NCI-H1694 (cell line): ENCODE results near the gene NANOGP8.
"Not testable (repeated sequence)": the region's sequence is repeated elsewhere in the genome, so short reads cannot be mapped to it uniquely, and the experiment has no call there.

Experiments used
- DNase-seq: peaks from one replicate; lab custom pipeline; 2025; lab: John Stamatoyannopoulos, UW

The NANOGP8 gene, protein sequence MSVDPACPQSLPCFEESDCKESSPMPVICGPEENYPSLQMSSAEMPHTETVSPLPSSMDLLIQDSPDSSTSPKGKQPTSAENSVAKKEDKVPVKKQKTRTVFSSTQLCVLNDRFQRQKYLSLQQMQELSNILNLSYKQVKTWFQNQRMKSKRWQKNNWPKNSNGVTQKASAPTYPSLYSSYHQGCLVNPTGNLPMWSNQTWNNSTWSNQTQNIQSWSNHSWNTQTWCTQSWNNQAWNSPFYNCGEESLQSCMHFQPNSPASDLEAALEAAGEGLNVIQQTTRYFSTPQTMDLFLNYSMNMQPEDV

DNA sequence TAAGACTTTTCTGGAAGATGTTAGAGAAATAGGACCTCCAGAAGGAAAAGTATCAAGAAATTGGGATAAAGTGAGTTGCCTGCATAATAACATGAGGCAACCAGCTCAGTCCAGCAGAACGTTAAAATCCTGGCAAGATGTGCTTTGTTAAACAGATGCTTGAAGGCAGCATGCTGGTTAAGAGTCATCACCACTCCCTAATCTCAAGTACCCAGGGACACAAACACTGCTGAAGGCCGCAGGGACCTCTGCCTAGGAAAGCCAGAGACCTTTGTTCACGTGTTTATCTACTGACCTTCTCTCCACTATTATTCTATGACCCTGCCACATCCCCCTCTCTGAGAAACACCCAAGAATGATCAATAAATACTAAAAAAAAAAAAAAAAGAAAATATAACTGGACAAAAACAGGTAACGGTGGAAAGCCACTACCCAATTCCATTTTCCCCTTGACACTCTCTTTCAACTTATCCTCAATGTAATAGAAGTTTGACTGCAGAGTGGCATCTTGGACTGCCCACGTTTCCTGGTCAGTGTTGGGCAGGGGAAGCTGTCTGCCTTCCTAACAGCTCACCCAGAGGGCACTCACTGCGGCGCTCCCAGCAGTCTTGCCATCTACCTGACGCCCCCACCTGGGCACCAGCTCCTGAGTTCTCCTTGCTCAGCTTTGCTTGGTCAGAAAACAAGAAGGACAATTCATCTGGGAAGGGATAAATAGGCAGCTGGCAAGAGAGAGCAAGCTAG is at the start of gene NANOGP8:
TSS of gene NANOGP8 (minus strand) at position 120 of the 744 bp plus-strand sequence. CDS start 185 bp downstream, outside the sequence.
- not testable (repeated sequence) for DNase-seq

DNA sequence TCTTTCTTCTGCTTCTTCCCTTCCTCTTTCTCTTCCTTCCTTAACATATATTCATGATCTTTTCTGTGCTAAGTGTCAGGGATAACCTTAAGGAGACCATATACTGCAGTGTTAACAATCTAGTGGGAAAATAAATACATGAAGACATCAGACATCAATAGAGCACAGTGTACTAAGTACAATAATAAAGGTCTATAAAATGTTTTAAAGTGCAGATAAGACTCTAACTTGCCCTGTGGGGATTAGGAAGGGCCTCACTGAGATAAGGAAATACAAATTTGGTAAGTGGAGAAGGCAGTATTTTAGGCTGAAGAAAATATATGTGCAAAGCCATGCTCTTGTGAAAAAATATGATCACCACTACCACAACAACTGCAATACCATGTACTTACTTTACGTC is 49.2 kb upstream of the NANOGP8 start:
- no peak for DNase-seq

DNA sequence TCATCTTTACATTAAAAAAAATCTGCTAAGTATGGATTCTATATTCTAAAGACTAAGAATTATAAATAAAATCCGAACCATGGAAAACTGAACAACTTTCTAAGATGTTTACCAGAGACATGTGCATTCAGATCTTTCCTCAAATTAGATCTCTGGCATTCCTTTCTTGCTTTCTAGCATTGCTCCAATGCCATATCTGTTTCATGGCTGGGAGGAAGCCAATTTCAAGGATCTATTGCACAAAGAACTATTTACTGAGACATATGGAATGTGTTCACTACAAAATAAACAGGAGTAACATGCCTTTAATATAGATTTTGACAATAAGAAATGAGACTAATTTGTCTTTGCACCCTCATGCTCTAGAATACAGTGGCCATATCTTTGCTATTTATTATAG is 45.1 kb upstream of the NANOGP8 start:
- no peak for DNase-seq

DNA sequence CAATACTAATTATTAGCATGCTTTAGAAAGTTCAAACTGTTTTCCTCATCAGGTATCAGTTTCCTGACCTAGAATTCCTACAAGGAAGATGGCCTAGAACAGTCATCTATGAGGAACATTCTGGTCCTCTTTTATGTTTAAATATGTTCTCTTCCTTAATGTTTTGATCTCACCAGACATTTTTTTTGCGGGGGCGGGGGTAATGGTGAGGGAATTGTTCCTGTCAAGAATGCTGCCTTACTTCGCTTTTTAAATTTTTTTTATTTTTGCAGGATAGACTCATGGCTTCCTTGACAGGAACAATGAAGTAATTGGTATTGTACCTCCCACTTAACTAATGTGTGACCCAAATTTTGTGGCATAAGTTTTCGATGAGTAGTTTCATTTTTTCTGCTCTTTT is 44.3 kb upstream of the NANOGP8 start:
- no peak for DNase-seq

DNA sequence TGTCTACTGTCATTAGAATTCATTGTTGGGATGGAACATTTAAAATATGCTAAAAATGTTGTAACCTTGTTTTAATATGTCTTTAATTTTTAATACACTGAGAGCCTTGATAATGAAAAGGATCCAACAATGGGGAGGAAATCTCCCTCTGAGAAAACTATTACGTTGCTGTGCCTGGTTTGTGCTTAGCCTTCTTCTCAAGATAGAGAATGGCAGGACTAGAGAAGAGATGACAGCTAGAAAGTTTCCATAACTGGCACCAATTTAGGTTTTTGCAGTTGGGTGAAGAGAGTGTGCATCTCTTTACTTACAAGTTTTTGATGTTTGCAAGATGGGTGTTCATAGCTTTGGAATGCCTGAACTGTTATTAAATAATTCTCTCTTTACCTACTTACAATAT is 42.6 kb upstream of the NANOGP8 start:
- DNase-seq, result no peak

DNA sequence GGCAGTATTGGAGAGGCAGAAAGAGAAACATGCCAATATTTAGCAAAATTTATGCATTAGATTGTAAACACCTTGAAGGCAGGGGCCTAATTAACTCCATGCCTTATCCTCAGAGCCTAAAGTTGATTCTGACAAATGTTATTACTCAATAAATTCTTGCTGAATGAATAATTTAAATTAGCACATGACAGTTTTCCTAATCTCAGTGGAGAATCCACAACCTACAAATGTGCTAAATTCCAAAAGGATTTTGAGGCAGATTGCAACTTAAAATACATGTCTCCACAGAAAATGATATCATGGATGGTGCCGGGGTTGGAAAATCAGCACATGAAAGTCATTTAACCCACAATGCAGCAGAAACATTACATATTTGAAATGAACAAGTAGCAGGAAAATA is 41.1 kb upstream of the NANOGP8 start:
- no peak for DNase-seq

DNA sequence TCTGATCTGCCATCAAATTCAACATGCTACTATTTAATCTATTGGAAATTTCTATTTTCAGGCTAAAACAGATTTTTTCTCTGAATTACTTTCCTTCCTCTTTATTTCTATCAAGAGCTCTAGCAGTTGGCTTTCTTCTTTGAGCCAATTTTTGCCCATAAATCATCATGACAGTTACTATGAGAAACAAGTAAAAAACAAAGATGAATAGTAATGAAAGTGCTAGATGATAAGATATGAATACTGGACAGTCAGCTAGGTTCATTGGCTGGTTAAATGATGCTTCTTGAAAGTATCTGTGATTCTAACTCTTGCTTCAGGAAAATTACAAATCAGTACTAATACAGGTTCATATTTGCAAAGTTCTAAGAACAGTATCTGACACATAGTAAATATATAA is 38.6 kb upstream of the NANOGP8 start:
- no peak for DNase-seq

DNA sequence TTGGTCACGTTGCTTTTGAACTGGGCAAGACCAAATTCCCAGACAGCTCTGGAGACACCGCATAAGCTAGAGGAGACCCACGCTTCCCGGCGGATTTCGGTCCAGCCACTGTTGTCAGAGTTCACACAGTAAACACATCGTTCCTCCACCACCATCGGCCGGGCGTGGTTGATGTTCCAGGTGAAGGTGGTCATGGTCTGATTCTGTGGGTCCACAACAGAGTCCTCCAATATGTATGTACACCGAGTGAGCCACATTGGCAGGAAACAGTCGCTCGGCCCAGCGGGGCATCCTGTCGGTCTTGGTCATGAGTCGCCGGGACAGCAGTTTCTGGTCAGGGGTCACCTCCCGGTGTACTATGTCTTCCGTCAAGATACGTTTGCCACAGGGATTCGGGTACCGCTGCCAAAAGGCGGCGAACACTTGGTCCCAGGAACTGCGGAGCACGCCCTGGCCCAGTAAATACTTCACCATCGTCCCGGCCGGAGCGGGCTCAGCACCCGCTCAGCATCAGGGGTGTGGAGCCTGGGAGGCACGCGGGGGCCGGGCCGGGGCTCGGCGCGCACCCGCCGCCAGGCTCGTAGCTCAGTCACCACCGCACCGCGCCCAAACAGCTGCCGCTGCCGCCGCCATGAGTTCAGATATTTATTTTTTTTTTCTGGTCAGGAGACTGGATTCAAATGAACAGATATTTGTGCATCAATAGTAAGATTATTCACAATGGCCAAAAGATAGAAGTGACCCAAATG is 36.7 kb upstream of the NANOGP8 start:
- no peak for DNase-seq

DNA sequence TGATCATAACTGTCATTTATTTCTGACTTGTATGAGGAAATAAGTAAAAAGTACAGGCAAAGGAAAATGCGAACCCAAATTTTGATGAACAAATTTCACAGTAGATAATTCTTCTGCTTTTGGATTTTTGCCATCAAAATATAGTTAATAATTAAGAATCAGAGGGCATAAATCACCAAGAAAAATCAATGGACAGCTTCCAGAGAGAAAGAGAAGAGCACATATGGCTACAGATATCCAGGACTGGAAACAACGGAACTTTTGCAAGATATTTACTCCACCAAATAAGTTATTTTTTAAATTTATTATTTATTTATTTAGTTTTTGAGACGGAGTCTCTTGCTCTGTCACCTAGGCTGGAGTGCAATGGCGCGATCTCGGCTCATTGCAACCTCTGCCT is 35.1 kb upstream of the NANOGP8 start:
- no peak for DNase-seq

DNA sequence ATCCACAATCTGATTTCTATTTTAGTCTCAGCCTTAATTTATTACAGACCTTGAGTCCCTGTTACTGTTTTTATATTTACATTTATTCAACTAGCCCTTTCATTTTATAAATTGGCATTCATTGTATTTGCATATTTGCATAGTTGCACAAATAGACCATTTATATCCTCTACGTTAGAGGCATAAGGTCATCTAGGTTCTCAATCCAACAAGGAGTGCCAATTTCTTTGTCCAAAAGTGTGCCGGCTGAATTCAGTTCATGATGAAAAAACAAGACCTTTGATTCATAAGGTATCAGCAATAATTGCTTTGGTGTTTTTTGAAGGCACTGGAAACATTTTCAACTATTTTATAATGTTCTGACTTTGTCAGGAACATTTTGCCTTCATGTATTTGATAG is 33.9 kb upstream of the NANOGP8 start:
- no peak for DNase-seq

DNA sequence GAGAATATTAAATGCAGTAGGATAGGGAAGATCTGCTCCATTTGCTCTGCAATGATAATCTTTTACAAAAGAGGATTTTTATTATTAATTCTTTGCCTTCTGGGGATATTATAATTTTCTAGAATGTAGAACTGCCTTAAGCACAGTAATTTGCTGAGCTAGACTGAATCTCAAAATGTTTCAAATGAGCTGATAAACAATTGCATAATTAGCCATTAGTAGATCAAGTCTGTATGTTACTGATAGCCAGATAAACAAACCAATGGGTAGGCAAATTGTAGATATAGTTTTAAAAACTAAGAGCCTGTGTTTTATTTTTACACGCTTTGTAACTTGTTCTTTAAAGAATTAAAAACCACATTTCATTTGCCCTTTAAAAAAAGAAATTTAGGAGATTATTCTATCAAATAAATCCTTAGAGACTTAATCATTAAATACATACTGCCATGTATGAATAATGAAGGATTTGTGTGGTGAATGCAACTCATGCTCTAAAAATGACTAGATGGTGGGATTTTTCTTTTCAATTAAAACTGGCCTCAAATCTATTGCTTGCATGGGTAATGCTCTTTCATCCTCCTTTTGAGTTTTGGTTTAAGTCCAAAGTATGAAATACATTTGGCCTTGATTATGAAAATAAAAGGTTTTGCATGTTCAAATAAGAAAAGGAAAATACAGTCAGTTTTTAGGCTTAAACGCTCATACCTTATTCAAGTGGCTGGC is 32.6 kb upstream of the NANOGP8 start:
- DNase-seq, result no peak

DNA sequence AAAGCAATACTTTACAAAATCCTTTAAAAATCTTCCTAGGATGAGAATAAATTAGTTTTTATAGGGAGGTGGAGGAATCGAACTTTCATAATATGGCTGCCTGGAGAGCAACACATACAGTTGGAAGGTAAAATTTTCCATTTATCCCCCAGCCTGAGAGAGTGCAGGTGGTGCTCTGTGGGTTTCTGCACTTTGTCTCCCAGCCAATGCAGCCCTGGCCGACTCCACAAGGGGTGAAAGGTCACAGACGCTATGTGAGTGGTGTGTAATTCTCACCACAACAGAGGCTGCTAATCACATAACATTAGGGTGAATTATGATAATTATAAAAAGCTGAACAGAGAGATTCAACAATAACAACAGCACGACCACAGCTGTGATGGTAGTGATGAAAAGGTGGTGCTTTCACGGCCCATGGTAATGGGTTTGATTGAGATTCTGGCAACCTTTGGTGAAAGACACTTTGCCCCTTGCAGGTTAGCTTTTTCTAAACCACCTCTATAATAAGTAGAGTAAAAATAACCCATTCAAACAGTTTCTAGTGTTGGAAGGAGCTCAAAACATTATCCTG is 30.1 kb upstream of the NANOGP8 start:
- no peak for DNase-seq

DNA sequence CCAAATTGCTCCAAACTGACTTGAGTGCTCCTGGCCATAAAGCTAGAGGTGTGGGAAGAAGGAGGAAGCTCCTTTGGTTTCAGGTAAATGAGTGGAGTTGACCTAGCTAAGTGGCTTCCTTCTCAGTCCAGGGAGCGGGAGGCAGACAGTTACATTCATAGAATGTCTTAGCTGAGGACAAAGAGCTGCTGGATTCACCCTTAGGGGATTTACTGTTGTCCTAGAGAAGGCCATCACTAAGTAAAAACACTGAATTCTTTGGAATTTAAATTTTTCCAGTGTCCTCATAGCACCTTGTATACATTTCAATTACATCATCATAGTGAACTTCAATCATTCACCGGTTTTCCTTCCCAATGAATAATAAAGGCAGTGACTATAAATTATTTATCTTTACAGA is 27.3 kb upstream of the NANOGP8 start:
- DNase-seq, result no peak

DNA sequence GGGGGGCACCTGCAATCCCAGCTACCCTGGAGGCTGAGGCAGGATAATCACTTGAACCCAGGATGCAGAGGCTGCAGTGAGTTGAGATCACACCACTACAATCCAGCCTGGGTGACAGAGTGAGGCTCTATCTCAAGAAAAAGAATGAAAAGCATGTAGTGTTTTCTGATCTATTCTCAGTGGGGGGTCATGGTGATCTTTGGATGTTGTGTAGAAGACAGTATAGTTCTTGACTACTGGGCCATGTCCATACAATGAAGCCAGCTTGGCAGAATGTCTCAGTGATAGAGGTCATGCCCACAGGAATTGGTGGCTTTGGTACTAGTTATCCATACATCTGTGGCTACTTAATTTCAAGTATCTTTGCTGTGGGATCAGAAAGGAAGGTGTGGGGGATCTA is 26.8 kb upstream of the NANOGP8 start:
- DNase-seq, result no peak

DNA sequence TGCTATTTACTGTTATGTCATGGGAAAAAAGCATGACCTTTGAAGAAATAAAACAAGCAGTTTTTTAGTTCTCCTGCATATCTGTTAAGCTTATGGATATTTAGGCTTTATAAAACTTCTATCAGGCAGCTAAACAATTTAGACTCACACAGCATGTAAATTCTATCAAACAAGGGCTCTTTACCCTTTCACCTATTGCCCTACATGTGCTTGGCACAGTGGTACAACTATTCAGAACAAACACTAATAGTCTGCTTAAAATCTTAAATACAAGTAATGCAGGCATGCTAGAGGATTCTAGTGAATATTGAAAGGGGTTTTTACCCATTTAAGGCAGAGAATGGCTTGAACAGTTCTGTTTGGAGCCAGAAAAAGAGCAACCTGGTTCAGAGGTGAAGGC is 23.4 kb upstream of the NANOGP8 start:
- no peak for DNase-seq

DNA sequence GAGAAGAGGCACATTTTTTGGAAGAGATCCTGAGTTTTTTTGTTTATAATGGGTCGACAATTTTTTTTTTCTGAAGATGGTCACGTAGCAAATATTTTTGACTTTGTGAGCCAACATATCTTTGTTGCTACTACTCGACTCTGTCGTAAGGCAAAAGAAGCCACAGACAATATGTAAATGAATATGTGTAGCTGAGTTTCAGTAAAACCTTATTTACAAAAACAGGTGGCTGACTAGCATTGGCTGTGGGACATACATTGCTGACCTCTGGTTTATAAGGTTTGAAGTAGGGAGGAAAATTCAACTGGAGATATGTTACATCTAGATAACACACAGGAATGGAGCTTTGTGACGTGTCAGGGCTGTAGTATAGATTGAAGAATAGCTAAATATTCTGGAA is 22.5 kb upstream of the NANOGP8 start:
- no peak for DNase-seq

DNA sequence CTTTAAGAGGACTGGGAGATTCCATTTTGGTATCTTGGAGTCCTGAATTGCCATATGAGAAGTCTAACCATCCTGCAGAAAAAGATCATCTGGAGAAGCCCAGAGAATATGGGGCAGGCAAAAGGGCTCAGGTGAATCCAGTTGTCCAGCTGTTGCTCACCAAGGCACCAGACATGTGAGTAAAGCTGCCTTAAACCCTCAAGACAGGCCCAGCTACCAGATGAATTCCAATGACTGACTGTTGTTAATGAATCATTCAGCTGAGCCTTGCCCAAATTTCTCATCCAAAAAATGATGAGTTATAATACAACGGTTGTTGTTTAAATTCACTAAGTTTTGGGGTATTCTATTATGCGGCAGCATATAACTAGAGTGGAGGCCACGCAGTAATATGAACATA is 22.0 kb upstream of the NANOGP8 start:
- DNase-seq, result no peak

DNA sequence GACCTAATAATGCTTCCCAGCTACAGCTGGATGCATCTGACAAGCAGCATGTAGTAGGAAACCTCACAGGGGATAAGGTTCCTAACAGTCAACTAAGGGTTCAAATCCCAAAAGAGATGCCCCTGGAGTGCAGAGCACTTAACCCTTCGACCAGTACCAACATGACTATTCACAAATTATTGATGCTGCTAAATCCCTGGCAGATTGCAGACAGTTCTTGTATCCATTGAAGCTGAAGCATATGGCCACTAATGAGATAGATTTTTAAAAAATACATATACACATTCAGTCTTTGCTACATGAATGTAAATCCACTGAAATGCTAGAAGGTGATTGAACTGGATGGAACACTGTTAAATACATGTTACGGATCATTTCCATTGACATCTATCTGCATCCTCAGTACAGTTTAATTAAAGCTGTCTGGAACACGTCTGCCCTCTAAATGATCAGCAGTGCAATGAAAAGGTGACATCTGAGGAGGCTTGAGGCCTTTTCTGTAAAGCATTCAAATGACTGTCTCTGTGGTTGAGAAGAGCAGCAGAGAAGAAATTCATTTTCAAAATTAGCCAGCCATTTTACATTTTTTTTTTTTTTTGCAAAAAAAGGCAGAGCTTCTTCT is 19.5 kb upstream of the NANOGP8 start:
- no peak for DNase-seq

DNA sequence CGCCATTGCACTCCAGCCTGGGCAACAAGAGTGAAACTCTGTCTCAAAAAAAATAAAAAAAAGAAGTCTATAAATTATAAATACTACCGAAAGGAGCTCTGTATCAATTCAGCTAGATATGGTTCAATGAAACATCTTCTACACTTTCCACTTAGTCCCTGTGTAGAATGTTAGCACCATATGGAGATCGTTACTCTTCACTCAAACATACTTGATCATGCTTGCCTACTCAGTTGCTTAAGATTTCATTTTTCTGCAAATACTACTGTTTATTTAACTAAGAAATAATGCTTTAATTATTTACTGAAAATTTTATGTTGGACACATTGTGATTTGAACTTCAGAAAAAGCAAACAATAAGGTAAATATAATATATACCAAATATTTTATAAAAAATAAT is 17.1 kb upstream of the NANOGP8 start:
- no peak for DNase-seq

DNA sequence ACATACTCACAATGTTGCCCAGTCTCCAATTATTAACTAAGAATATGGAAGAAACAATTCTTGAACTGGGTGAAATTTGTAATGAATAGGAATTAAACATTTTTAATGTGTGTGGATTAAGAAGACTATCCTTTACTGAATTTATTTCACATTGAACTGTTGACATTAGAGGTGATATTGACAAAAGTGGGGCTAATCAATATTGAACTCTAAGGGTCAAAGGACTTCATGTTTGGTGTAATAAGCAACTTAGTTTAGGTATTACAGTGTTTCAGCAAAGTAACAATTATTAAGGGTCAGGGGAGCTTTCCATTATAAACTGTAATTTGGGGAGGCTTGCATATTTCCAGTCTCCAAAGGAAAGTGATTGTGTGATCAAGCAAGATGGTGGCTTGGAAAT is 16.2 kb upstream of the NANOGP8 start:
- no peak for DNase-seq

DNA sequence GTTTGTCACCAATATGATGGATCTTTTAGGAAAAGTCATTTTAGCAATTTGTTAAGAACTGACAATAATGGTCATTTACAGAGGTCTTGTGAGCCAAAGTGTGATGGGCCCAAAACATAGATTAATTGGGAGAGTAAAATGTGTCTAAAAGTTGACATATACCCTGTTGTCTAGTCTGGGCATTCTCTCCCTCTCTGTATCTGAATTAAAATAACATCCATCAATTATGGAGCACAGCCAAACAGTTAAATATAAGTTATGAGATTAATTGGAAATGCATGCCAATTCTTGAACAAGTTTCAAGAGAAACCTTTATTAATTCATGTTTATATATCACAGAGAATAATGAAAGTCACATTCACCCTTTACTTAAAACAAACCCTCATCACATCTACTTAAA is 13.6 kb upstream of the NANOGP8 start:
- no peak for DNase-seq

DNA sequence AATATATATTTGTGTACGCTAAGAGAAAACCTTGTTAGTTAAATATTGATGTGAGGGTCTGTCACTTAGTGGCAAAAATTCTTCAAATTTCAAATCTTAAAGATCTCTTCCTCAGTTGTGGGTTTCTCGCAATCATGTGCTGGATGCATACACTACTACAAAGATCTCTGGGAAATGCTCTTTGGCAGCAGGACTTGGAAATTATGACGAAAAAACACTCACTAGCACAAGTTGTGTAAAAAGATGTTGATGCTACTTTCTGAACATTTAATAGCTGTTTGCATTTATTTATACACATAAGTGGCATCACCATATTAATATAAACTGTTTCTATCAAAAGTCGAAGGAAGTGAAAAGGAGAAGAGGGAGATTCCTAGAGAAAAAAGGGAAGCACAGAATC is 10.8 kb upstream of the NANOGP8 start:
- no peak for DNase-seq
